Activated T-helper 1 cell treated with anti-CD3 and anti-CD28 coated beads, Interleukin-2, amount 50 U/mL, for 16 hours (primary cell): ENCODE results near the gene RHBG.

Experiments
- DNase-seq, 2 donors: peaks; one replicate each; pipeline ENCODE4 v3.0.0-alpha.2; 2020; ENCODE audit warnings: low read depth in 1 of 2, low spot score in 1 of 2

Gene RHBG

DNA sequence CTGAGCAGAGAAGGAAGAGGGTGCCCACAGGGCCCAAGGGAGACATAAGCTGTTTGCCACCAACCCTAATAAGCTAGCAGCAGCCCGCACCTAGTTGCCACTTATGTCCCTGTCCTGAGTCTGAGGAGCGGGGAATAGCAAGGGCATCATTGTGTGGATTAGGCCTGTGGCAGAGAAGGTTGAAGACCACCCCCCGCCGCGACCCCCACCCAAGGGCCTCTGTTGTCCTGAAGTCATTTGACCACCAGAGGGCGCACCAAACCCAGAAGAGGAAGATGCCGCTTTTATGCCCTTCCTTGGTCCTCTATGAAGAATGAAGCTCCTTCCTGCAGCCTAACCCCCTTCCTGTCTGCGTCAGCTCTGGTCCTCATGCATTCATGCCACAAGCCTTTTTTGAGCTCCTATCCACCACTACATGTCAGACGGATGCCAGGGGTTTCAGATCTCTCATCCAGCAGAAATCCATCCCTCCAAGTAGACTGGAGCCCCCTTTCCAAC, 16.6 kb downstream of the RHBG start:
- DNase-seq, result peak; percentile 64

GRCh38 chr1:156386134-156386901, 17.3 kb downstream of the RHBG start:
- DNase-seq, result no peak

DNA sequence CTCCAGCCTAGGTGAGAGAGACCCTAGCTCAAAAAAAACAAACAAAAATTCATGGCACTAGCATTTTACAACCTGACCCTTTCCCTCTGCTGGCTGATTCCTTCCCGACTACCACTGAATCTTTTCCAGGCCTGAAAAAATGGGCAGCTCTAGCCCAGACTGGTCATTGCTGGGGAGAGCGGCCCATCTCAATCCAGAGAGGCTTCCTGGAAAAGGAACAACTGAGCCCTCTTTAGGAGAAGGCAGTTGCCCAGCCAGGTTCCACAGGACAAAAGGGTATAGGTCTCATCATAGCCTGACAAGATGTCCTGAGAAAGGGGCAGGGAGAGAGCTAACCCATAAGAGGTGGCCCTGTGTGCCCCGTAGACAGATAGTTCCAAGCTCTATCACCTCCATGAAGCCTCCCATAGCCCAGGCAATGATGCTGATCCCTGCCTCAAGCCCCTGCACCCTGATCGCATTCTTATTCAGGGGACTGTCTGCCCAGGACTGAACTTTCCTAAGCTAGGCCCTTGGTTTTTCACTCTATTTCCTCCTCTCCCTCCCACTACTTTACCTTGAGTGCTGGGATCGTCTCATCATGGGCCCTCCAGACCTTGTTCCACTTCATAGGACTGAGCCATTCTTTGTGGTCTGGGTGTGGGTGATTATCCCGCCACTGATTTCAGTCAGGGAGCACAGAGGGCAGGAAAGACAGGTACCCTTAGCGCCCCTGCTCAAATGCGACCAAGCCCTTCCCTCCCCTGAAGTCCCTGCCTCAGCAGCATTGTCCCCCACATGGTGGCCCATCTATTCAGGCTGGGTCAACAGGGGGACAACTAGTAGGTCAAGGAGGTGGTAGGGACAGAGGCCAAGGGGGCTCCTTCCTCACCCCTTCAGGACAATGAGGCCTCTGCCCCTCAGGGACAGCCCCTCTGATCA, 18.2 kb downstream of the RHBG start:
- DNase-seq, result no peak

- DNase-seq, result no peak
Measured at GRCh38 chr1:156387870-156388173, 18.8 kb downstream of the RHBG start.

- DNase-seq, result no peak
Measured at GRCh38 chr1:156388174-156389137, 19.4 kb downstream of the RHBG start.

- no peak for DNase-seq
Measured at GRCh38 chr1:156389311-156389710, 20.3 kb downstream of the RHBG start.

GRCh38 chr1:156390469-156391365, 21.7 kb downstream of the RHBG start:
- no peak for DNase-seq

DNA sequence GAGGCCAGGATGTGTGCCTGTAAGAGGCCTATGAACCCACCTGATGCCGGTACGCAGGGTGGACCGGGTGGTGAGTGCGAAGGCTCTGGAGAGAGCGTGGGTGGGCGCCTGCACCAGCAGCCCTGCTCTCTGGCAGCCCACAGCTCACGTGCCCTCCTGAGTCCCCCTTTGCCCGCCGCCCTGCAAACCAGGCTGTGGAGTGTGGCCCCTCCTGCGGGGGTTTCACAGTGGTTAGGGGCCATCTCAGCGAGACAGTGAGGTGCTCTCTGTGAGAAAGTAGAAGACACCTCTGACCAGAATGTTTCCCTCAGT, 22.3 kb downstream of the RHBG start:
- DNase-seq, result no peak

DNA sequence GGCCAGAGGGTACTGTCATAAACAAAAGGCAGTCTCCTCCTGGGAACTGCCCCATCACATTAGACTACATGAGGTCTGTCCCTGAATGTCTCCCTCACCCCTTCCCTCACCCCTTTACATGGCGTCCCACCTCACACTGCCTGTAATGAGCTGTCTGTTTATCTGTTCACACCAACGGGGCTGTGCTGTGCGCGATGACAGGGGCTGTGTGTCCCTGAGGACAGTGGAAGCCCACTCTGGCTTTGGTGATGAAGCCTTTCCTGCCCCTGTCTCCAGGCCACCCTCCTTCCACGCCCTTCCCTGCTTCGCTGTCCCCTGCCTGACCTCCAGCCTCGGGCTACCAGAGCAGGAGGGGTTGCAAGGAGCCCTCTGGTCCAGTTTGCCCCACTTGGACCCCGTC, 22.7 kb downstream of the RHBG start:
- DNase-seq, result no peak

DNA sequence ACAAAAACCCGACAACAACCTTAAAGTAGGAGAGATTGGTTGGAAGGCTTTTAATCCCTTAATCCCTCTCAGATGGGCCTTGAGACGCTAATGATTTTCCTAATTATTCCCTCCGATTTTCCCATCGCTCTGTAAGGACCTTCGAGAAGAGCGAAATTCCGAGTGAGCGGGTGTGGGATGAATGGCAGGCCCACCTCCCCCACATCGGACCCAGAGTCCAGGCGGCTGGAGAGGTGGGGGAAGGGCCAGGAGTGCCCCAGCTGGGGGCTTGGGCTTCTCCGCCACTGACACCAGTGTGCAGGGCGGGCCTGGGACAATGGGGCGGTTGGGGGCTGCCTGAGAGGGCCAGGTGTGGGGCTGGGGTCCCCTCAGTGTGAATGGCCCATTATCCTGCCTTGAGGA, 23.4 kb downstream of the RHBG start:
- no peak for DNase-seq

- no peak for DNase-seq
Measured at GRCh38 chr1:156393095-156393494, 24.1 kb downstream of the RHBG start.

- DNase-seq, result no peak
Measured at GRCh38 chr1:156394082-156394481, 25.1 kb downstream of the RHBG start.

GRCh38 chr1:156394835-156395461, 25.9 kb downstream of the RHBG start:
- DNase-seq, result no peak

GRCh38 chr1:156399355-156400125, 30.5 kb downstream of the RHBG start:
- DNase-seq, result no peak

- no peak for DNase-seq
Measured at GRCh38 chr1:156400191-156400935, 31.4 kb downstream of the RHBG start.

DNA sequence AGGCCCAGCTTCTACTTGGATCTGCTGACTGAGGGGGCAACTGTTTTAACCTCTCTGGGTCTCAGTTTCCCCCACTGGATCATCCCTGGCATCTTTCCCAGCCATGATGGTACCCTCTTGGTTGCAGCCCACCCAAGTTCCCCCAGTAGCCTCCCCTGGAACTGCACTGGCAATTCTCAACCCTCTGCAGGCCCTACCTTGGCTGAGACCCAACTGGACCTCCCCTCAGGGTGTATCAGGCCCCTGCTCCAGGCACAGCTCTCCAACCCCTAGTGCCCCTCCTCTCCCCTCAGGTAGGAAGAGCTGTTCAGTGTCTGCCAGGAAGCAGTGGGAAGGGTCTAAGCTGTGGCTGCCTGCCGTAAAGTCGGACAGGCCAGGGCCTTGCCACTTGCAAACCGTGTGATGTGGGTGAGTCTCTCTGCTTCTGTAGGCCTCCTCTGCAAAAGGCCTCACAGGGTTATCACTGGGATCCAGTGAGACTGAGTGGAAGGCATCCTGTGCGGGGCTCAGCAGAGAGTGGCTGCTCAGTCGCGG, 32.1 kb downstream of the RHBG start:
- no peak for DNase-seq

- no peak for DNase-seq
Measured at GRCh38 chr1:156401681-156402081, 32.7 kb downstream of the RHBG start.
